Neuron (in vitro differentiated cells): ENCODE data around the gene IZUMO1R.

Experiments
- H2AFZ ChIP-seq: one replicate; pipeline ENCODE4 v1.6.1; 2013; ENCODE audit warnings: low read depth, mild to moderate bottlenecking, inconsistent platforms, low read length, moderate library complexity
- H3K27me3 ChIP-seq: one replicate; pipeline ENCODE4 v1.6.1; 2013; ENCODE audit warnings: low read length; ENCODE audit not compliant: insufficient read depth
- H3K36me3 ChIP-seq: one replicate; pipeline ENCODE4 v1.6.1; 2013; ENCODE audit warnings: low read length; ENCODE audit not compliant: insufficient read depth
- H3K4me1 ChIP-seq: one replicate; pipeline ENCODE4 v1.6.1; 2013; ENCODE audit warnings: low read length; ENCODE audit not compliant: insufficient read depth
- H3K4me3 ChIP-seq: 2 replicates; pipeline ENCODE4 v1.5.1; 2013; ENCODE audit warnings: mild to moderate bottlenecking, low read length, moderate library complexity
- H3K9me3 ChIP-seq: one replicate; pipeline ENCODE4 v1.6.1; 2013; ENCODE audit warnings: low read length

IZUMO1R gene

GRCh38 chr11:94307101-94307791 is 2.9 kb downstream of the IZUMO1R start:
- Histone ChIP-seq H3K4me3 (no peak overlapping the region), H3K4me1 (no peaks in the 10 kb centered on the region), H3K36me3 (no peaks in the 10 kb centered on the region), H2AFZ (no peak overlapping the region), H3K9me3 (no peaks in the 10 kb centered on the region), H3K27me3 (no peaks in the 10 kb centered on the region)

- no peaks in the 10 kb centered on the region for H3K27me3 ChIP-seq
- H3K9me3 ChIP-seq = no peaks in the 10 kb centered on the region
- no peaks in the 10 kb centered on the region for H3K36me3 ChIP-seq
- no peak overlapping the region for H2AFZ ChIP-seq
- H3K4me1 ChIP-seq = no peaks in the 10 kb centered on the region
- H3K4me3 ChIP-seq = no peak overlapping the region
Observed at GRCh38 chr11:94308024-94308423, 3.6 kb downstream of the IZUMO1R start.

GRCh38 chr11:94309757-94310156 is 5.4 kb downstream of the IZUMO1R start:
- H3K27me3 ChIP-seq = peaks cover 3% of the 10 kb centered on the region
- no peak overlapping the region for H2AFZ ChIP-seq
- no peaks in the 10 kb centered on the region for H3K4me1 ChIP-seq
- H3K4me3 ChIP-seq = no peak overlapping the region
- no peaks in the 10 kb centered on the region for H3K9me3 ChIP-seq
- H3K36me3 ChIP-seq = no peaks in the 10 kb centered on the region

GRCh38 chr11:94310191-94310875 is 6.0 kb downstream of the IZUMO1R start:
- peaks cover 3% of the 10 kb centered on the region for H3K27me3 ChIP-seq
- H3K9me3 ChIP-seq = no peaks in the 10 kb centered on the region
- H3K4me1 ChIP-seq = no peaks in the 10 kb centered on the region
- no peak overlapping the region for H3K4me3 ChIP-seq
- H2AFZ ChIP-seq = no peak overlapping the region
- H3K36me3 ChIP-seq = no peaks in the 10 kb centered on the region

- Histone ChIP-seq H3K9me3 (no peaks in the 10 kb centered on the region), H3K4me1 (no peaks in the 10 kb centered on the region), H3K4me3 (no peak overlapping the region), H2AFZ (no peak overlapping the region), H3K36me3 (no peaks in the 10 kb centered on the region), H3K27me3 (peaks cover 3% of the 10 kb centered on the region)
Observed at GRCh38 chr11:94312339-94312738, 8.0 kb downstream of the IZUMO1R start.

GRCh38 chr11:94314064-94314463 is 9.7 kb downstream of the IZUMO1R start:
- no peak overlapping the region for H2AFZ ChIP-seq
- H3K4me1 ChIP-seq = no peaks in the 10 kb centered on the region
- no peaks in the 10 kb centered on the region for H3K9me3 ChIP-seq
- H3K36me3 ChIP-seq = no peaks in the 10 kb centered on the region
- H3K4me3 ChIP-seq = no peak overlapping the region
- peaks cover 3% of the 10 kb centered on the region for H3K27me3 ChIP-seq

GRCh38 chr11:94315664-94316063 is 11.3 kb downstream of the IZUMO1R start:
- Histone ChIP-seq H3K4me3 (no peak overlapping the region), H3K9me3 (no peaks in the 10 kb centered on the region), H3K27me3 (peaks cover 3% of the 10 kb centered on the region), H3K4me1 (no peaks in the 10 kb centered on the region), H3K36me3 (no peaks in the 10 kb centered on the region), H2AFZ (no peak overlapping the region)

GRCh38 chr11:94322501-94322900 is 18.1 kb downstream of the IZUMO1R start:
- H3K9me3 ChIP-seq = no peaks in the 10 kb centered on the region
- H3K4me1 ChIP-seq = no peaks in the 10 kb centered on the region
- no peaks in the 10 kb centered on the region for H3K27me3 ChIP-seq
- no peak overlapping the region for H3K4me3 ChIP-seq
- no peak overlapping the region for H2AFZ ChIP-seq
- H3K36me3 ChIP-seq = no peaks in the 10 kb centered on the region

- Histone ChIP-seq H3K27me3 (no peaks in the 10 kb centered on the region), H3K36me3 (no peaks in the 10 kb centered on the region), H3K4me1 (no peaks in the 10 kb centered on the region), H2AFZ (no peak overlapping the region), H3K4me3 (no peak overlapping the region), H3K9me3 (no peaks in the 10 kb centered on the region)
Observed at GRCh38 chr11:94325681-94326080, 21.3 kb downstream of the IZUMO1R start.

GRCh38 chr11:94326947-94327346 is 22.6 kb downstream of the IZUMO1R start:
- no peaks in the 10 kb centered on the region for H3K4me1 ChIP-seq
- no peaks in the 10 kb centered on the region for H3K36me3 ChIP-seq
- no peaks in the 10 kb centered on the region for H3K27me3 ChIP-seq

GRCh38 chr11:94328587-94329080 is 24.3 kb downstream of the IZUMO1R start:
- no peaks in the 10 kb centered on the region for H3K27me3 ChIP-seq
- no peaks in the 10 kb centered on the region for H3K9me3 ChIP-seq
- no peaks in the 10 kb centered on the region for H3K4me1 ChIP-seq
- H2AFZ ChIP-seq = no peak overlapping the region
- no peak overlapping the region for H3K4me3 ChIP-seq
- H3K36me3 ChIP-seq = no peaks in the 10 kb centered on the region

More at GRCh38 chr11:94326947-94327346, 22.6 kb downstream of the IZUMO1R start:
- Histone ChIP-seq H3K9me3 (no peaks in the 10 kb centered on the region), H2AFZ (no peak overlapping the region), H3K4me3 (no peak overlapping the region)

- no peaks in the 10 kb centered on the region for H3K36me3 ChIP-seq
- H3K27me3 ChIP-seq = no peaks in the 10 kb centered on the region
- H2AFZ ChIP-seq = no peak overlapping the region
- no peaks in the 10 kb centered on the region for H3K4me1 ChIP-seq
- H3K4me3 ChIP-seq = no peak overlapping the region
- no peaks in the 10 kb centered on the region for H3K9me3 ChIP-seq
Observed at GRCh38 chr11:94329501-94329900, 25.1 kb downstream of the IZUMO1R start.

- no peaks in the 10 kb centered on the region for H3K27me3 ChIP-seq
- no peaks in the 10 kb centered on the region for H3K36me3 ChIP-seq
- no peaks in the 10 kb centered on the region for H3K9me3 ChIP-seq
- no peaks in the 10 kb centered on the region for H3K4me1 ChIP-seq
- no peak overlapping the region for H2AFZ ChIP-seq
- no peak overlapping the region for H3K4me3 ChIP-seq
Observed at GRCh38 chr11:94330789-94331188, 26.4 kb downstream of the IZUMO1R start.
